HG02759 (cell line): ENCODE measurements around the gene LCP2.
A peak's percentile ranks its signal among the peaks of the same experiment; 100 is the strongest.

Experiments
- ATAC-seq: cut with Tn5 transposase; IDR thresholded peaks from one replicate; pipeline ENCODE4 v1.9.1; 2021; ENCODE audit warnings: mild to moderate bottlenecking, moderate library complexity; ENCODE audit not compliant: unreplicated experiment

LCP2 gene

GRCh38 chr5:170297589-170298462 is at the start of gene LCP2:
TSS of gene LCP2 (minus strand) at chr5:170297777. CDS start at chr5:170297611, 166 bp downstream.
- peak; percentile 49 for ATAC-seq

- ATAC-seq: no peak
Observed at GRCh38 chr5:170347022-170347567, 49.5 kb upstream of the LCP2 start.

GRCh38 chr5:170345971-170346370 is 48.4 kb upstream of the LCP2 start:
- ATAC-seq: no peak

GRCh38 chr5:170343177-170343576 is 45.6 kb upstream of the LCP2 start:
- no peak for ATAC-seq

DNA sequence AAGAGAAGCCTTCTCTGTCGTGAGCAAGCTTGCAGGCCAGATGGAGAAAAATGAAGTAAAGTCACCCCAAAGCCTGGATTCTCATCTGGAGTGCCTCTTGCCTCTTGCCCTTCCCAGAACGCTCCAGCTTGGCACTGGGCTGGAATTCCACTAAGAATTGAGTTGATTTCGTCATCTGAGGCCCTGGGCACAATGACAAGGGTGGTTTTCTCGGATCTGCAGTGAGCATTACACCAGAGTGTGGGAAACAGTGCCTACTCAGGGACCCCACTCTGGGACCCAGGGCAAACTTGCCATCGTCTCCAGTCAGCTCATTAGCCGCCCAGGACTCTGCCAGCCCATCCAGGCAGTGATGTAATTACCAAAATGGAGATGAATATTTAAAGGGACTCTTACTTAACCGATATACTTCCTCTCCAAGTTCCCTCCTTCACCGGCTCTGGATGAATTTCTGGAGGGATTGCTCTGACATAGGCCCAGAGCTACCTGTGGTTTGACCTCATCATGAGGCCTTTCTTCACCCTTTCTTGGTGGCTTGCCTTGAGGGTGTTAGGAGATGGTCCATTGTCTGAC is 44.7 kb upstream of the LCP2 start:
- no peak for ATAC-seq

GRCh38 chr5:170341545-170341944 is 44.0 kb upstream of the LCP2 start:
- no peak for ATAC-seq

GRCh38 chr5:170339780-170340167 is 42.2 kb upstream of the LCP2 start:
- ATAC-seq: no peak

DNA sequence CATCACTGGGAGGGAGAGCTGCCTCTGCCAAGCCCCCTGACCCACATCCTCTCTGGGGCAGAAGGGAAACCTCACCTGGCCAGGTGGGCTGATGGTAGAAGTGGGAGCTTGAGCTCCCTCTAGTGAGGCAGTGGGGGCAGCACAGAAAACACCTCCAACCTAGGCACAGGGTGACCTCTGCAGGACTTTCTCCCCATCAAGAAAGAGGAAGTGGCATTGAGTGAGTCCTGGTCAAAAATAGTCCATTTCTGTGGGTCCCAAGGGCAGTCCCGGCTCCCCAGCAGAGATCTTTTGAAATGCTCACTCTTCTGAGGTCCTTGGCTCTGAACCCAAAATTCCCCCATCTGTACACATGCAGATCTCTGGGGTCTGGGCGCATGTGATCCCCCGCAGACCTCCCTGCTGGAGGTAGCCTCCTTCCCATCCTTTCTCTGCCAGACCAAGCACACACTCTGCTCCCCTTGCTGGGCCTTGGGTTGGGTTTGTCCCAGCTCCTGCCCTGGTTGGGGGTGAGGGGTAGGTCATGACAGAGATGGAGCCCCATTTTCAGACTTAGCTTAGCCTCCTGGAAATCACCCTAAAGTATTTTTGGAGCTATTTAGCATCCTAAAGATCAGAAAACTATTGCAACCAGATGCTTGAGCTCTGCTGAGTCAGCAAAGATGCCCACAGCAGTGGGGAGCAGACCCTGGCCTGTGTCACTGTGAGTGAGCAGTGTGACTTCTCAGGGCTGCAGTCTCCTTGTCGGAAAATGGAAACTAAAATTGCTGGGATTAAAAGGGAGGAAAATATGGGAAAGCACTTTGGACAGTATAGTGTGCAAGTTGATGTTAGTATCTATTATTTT is 41.6 kb upstream of the LCP2 start:
- peak; percentile 85 for ATAC-seq

DNA sequence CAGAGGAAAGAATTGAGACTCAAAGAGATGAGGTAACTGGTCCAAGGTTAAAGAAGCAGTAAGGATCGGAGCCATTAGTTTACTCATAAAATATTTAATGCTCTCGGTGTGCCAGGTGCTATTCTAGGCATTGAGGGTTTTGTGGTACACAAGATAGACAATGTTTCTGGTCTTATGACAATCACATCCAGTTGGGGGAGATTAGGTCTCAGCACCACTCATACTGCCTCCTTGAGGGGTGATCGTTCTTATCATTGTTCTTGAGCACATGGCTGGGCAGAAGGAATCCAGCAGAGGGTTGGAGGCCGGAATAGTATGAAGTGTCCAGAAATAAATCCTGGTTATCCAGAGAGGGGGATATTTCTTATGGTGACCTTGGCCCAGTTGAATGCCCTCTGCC is 40.7 kb upstream of the LCP2 start:
- no peak for ATAC-seq

GRCh38 chr5:170337045-170337733 is 39.6 kb upstream of the LCP2 start:
- no peak for ATAC-seq

GRCh38 chr5:170336065-170336464 is 38.5 kb upstream of the LCP2 start:
- no peak for ATAC-seq

DNA sequence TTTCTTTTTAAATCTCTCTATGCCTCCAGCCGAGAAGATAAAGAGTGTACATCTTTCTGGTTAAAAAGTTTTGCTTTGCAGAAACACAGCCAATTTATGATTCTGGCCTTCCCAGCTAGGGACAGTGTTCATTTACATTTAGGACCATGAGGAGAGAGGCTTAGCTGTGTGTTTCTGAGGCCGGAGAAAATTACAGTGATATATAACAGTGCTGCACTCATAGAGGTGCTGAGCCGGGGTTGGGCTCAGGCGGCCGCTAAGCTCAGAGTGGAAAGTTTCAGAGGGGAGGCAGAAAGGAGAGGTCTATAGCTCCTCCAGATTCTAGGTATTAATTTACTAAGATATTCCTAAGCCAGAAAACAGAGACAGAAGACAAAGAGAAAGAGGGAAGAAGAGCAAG is 37.0 kb upstream of the LCP2 start:
- ATAC-seq: no peak

GRCh38 chr5:170333161-170333910 is 35.8 kb upstream of the LCP2 start:
- peak; percentile 67 for ATAC-seq

DNA sequence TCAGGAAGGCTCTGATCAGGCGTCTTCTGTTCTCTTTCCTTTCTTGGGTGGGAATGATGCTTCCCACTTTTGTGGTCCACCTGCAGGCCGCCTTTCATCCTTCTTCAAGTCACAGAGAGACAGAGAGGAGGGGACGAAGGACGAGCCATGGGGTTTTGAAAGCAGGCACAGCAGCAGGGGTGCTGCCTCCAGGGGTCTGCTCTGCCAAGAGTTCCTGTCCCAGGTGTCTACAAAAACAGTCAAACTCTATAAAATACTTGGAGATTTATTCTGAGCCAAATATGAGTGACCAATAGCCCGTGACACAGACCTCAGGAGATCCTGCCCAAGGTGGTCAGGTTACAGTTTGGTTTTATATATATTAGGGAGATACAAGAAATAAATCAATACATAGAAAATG is 34.5 kb upstream of the LCP2 start:
- no peak for ATAC-seq

GRCh38 chr5:170330568-170331054 is 33.0 kb upstream of the LCP2 start:
- no peak for ATAC-seq

DNA sequence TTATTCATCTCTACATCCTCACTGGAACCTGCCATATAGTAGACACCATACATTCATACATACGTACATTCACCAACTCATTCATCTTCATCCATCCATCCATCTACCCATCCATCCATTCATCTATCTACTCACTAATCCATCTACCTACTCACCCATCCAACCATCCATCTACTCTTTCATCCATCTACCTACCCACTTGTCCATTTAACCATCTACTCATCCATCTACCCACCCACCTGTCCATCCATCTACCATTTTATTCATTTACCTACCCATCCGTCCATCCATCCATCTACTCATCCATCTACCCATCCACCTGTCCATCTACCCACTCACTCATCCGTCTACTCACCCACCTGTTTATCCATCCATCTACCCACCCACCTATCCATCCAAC is 31.9 kb upstream of the LCP2 start:
- no peak for ATAC-seq

DNA sequence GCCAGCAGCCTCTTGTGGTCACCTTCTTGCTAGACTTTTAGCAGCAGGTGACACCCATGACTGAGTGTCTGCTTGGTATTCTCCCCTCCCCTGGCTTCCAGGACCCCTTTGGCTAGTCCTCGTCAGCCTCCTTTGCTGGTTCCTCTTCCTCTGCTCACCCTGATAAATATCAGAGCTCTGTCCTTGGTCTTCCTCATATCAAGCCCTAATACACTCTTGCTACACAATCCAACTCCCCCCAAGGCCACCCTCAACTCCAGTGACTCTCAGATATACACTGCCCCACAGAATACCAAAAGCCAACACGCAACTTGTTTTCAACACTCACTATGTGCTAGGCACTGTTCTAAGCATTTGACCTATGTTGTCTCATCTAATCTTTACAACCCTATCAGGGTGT is 30.3 kb upstream of the LCP2 start:
- ATAC-seq: no peak

DNA sequence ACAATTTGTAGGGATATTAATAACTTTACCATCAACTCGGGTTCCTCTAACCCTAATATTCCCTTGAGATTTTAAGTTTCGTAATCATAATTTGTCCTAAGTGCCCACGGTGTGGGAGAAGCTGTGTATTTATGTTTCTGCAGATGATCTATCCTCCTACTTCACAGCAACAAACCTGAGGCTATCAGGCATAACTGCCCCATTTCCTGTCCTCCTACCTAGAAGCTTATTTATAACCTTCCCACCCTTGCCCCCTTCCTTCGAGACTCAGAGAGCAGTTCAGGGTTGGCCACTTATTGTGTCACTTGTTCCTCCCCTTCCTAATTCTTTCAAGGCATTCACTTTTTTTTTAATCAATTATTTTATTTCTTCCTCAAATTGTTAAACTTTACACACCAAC is 29.6 kb upstream of the LCP2 start:
- peak; percentile 45 for ATAC-seq

GRCh38 chr5:170319301-170319700 is 21.7 kb upstream of the LCP2 start:
- no peak for ATAC-seq

- ATAC-seq: no peak
Observed at GRCh38 chr5:170317499-170317898, 19.9 kb upstream of the LCP2 start.
